NCI-H1417 treated with DMSO at 0.1 percent for 48 hours (cell line): ENCODE measurements around the gene ULK2.

Source experiments
- DNase-seq: peaks from one replicate; lab custom pipeline; 2025; lab: John Stamatoyannopoulos, UW

ULK2 gene

DNA sequence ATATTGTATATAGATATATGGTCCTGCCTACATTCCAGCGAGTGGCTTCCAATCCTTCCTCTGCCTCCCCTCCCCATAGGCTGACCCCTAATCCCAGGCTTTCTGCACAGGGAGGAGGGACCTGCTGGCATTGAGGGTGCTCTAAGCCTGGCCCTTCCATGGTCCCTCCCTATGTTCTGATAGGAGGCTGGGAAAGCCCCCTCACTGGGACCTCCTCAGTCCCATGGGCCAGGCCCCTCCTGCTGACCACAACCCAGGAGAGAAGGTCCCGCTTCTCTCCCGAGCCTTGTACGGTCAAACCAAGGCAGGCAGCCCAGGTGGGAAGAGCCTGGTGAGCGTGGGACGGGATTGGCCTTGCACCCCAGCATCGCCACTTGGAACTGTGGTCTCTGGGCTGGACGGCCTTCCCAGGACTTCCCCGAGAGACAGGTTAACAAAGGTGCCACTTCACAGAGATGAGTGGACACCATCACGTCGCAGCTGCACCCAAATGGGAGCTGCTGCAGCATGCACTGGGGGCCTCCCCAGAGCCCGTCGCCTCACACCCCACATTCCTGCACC, 120.5 kb downstream of the ULK2 start:
- DNase-seq = no peak

DNA sequence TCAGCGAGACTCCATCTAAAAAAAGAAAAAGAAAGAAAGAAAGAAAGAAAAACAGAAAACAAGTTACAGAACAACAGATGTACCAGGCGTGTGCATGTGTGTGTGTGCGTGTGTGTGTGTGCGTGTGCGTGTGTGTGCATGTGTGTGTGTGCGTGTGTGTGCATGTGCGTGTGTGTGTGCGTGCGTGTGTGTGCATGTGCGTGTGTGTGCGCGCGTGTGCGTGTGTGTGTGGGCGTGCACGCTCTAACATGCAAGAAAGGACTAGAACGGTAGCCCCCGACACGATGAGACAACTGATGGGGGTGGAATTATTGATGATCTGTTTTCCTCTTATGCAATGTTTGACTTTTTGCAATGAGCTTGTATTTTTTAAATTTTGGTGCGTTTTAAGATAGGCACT, 121.2 kb downstream of the ULK2 start:
- DNase-seq = no peak

DNA sequence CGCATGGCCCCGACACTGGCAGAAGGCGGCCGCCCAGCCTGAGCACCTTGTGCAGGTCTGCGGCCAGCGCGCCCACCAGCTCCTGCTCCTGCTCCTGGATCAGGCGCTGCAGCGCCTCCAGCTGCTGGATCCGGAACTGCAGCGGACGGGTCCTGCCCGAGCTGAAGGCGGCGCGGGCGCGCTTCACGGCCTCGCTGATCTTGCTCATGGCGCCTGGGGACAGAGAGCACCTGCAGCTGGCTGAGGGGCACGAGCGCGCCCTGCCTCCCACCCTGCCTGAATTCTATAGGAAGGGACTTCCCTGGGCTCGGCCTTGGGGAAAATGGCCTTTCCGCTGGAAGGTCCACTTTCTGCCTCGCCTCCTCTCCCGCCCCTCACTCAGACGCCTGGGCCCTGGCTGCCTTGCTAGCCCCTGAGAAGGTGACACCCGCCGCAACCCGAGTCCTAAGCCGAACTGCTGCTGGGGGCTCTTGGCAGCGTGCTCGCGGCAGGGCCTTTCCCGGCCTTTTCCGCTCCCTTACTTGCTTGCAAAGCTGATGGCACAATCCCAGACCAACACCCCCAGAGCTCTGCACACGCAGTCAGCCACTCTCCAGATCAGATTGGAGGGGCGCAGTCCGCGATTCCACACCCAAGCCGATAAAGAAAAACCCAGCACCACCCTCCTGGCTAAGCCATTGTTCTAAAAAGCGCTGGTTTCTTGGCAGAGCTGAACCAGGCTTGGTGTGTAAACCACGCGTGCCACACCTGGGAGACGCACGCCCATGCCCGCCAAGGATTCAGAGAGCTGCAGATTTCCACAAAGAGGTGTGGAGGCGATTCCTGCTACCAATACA, 122.6 kb downstream of the ULK2 start:
- DNase-seq = no peak

DNA sequence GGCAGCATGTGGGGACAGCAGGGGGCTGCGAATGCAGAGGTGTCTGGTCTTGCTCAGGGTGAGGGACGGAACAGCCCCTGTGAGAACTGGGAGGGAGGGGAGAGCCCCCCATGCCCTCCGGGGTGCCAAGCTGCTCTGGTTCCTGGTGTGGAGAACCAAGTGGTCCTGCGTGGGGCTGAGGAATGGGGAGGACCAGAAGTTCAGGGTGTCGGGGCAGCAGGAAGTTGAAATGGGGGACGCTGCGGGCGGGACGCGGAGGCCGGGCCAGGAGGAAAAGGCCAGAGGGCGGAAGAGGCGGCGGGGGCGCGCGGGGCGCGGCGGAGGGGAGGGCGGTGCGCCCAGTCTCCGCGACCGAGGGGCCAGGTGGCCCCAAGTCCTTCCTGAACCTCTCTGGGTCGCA, 123.2 kb downstream of the ULK2 start:
- no peak for DNase-seq

DNA sequence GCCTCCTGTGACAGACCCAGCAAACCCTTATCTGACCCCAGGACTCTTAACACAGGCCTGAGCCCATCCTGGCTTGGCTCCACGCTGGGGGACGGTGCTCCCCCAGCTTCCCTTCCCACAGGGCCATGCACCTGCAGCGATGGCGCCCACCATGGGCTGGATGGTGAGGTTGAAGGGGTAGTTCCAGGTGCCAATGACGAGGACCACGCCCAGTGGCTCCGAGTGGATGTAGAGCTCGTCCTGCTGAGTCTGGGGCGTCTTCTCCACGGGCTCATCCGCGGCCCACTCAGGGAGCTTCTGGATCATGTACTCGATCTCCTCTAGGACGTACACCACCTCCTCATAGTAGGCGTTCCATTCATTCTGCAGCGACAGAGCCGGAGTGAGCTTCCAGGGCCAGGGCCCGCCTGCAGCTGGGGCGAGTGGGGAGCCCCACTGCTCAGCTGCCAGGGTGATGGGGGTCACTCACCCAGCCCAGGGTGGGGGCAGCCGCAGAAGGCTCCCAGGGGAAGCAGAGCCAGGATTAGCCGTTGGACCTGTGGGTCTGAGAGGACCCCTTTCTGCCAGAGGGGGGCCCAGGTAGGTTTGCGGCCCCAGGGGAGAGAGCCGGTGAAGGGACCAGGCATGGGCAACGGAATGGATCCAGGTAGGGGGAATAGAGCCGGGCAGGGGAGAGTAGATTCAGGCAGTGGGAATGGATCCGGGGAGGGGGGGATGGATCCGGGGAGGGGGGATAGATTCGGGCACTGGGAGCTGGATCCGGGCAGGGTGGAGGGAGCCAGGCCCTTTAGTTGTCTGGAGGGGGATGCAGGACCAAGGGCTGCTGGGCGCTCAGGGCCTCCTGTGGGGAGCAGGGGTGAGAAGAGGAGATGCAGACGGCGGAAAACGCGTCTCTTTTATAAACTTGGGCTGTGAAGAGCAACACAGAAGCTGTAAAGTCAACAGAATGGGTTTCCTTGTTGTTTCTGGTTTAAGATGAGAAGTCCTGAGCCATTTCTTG, 124.3 kb downstream of the ULK2 start:
- DNase-seq = no peak

DNA sequence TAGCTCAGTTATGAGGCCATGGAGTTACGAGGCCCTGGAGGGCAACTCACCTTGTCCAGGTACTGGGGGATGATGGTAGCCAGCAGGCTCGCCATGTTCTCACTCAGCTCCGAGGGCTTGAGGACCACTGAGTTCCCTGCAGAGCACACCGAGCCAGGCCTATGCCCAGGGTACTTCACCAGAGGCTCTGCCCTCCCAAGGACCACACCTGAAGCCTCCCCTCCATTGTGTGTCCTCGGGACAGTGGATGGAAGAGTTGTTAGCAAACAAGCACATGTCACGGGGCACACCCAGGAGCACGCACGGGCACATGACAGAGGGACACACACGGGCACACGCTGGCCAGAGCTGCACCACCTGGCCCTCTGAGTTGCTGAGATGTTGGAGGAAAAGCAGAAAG, 125.2 kb downstream of the ULK2 start:
- no peak for DNase-seq

DNA sequence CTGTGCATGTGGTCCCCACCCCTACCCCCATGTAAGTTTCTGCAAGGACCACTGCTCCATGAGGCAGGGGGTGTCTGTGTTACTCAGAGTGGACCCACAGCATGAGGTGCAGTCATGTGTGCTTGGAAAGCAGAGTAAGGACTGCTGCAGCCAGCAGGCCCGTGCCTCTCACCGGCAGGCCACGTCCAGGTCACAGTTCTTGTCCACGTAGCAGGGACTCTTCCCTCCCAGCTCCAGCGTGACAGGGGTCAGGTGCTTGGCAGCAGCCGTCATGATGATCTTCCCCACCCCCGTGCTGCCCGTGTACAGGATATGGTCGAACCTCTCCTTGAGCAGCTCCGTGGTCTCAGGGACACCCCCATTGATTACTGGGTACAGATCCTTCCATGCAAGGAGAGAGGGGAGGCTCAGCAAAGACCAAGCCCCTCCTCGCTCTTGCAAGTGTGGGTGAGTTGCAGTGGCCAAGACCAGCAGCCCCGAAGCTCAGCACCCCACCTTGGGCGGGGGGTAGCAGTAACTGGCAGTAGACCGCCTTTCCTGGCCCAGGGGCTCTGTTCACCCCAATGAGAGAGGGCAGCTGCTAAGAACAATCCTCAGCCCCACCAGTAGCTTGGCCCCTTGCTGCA, 125.8 kb downstream of the ULK2 start:
- DNase-seq = no peak

DNA sequence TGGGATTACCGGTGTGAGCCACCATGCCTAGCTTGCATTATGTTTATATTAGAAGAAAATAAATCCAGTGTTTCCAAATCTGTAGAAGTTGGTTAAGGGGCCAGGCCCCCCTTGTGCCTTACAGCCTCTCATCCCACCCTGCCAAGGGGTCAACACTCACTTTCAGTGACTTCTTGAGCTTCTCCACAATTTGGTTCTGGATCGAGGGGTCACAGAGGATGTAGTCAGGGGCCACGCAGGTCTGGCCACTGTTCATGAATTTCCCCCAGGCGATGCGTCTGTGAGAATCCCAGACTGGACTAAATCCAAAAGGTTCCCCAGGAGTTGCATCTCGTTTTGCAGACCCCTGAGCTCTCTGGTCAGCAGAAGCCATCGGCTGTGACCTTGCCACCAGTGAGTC, 126.8 kb downstream of the ULK2 start:
- no peak for DNase-seq

DNA sequence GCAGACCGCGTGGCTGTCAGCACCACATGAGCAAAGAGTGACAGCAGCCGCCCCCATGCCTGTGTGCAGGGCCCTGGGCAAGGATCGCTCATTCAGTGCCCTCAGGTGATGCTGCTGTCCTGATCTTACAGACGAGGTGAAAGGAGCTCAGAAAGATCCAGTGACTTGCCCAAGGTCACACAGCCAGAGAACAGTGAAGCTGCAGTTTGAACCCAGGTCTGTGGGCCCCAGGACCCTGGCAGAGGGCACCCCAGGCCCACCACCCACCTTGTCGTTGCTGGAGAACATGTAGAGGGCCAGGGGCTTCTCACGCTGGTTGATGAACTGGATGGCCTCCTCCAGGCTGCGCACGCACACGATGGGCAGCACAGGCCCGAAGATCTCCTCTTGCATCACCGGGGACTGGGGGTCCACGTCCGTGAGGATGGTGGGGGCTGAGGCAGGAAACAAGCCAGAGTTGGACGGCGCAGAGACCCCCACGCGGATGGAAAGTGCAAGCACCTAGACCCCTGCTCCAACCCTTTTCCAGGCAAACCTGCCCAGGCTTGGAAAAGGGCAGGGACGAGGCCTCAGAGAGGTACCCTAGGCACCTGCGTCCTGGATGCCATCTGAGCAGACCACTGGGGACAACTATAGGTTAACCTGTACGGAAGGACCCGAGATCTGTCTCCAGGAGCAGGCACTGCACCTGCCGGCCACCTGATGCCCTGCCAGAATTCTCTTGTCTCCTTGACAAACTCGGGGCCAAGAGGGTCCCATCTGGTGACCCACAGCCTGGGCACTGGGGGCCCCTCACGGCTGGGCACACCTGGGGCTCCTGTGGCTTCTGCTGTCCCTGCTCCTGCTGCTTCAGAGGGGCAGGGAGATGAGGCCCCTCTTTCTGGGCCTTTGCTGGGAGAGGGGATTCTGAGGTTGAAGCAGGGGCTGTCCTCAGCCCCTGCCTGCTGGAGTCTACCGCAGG, 128.2 kb downstream of the ULK2 start:
- no peak for DNase-seq

DNA sequence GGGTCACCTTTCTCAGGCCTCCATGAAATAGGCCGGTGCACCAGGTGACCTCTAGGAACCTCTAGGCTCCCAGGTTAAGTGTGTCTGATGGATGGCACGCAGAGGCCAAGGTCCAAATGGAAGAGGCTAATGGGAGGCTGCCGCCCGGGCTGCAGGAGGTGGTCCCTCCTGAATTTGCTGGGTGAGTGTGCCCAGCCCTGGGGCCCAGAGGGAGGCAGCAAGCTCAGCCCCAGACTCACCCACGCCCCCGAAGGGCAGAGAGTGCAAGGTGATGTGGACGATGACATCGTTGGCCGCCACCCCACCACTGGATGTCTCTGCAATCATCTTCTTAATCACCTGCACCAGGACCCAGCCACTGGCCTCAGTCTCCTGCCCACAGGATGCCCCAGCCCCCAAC, 129.0 kb downstream of the ULK2 start:
- DNase-seq = no peak

DNA sequence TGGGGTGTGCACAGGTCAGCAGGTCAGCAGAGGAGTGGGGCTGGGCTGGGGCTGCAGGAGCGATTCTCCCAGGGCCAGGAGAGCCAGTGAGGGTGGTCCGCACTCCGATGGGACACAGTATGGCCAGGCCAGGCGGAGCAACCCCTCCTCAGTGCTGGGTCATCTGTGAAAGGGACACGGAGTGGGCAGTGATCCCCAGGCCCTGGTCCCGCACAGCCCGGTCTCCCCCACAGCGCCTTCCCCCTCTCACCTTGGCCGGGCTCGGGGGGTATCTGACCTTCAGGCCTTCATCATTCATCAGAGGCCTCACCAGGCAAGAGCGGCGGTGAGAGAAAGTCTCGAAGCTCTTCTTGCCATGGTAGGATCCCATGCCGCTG, 129.7 kb downstream of the ULK2 start:
- no peak for DNase-seq

DNA sequence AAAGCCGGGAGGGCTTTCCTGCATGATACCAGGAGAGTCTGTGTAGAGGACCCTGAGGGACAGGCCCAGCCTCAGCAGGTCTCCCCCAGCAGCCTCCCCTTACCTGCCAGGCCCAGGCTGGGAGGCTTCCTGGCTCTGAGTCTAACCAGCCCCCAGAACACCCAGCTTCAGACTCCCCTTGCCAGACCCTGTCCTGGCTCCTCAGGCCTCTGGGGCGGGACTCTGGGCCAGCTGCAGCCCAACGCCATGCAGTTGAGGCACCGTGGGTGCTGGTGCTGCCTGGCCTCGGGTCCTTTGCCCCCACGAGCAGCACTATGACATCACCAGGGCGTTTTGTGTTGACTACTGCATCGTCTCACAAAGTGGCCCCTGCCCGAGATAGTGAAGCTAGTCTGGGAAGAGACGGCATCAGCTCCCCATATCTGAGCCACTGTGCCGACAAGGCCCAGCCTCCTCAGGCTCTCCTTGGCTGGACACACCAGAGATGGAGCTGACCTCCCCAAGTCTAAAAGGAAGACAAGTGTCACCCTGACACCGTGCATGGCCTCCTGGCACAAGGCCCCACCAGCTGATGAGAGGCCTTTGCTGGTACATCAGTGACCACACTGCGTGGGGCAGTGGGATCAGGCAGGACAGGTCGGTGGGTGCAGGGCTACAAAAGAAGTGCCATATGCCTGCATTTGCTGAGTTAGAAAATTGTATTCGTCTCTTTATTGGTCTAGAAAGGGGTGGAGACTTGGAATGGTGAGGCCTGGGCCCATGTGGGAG, 130.2 kb downstream of the ULK2 start:
- no peak for DNase-seq

DNA sequence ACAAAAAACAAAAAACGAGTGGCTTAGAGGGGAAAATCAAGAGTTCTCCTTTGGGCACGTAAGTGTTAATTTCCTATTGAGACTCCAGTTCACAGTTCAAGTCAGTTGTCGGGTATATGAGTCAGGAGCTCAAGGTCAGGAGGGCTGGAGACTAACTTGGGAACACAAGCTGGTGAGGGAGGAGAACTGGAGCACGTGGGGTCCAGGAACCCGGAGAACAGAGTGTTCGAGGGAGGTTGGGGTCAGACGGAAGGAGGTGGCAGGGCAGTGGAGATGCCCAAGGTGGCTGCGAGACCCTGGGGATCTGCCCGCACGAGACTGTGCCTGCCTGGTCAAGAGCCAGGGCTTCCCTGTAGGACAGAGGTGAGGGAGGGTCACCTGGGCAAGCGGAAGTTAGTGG, 131.7 kb downstream of the ULK2 start:
- DNase-seq = no peak

DNA sequence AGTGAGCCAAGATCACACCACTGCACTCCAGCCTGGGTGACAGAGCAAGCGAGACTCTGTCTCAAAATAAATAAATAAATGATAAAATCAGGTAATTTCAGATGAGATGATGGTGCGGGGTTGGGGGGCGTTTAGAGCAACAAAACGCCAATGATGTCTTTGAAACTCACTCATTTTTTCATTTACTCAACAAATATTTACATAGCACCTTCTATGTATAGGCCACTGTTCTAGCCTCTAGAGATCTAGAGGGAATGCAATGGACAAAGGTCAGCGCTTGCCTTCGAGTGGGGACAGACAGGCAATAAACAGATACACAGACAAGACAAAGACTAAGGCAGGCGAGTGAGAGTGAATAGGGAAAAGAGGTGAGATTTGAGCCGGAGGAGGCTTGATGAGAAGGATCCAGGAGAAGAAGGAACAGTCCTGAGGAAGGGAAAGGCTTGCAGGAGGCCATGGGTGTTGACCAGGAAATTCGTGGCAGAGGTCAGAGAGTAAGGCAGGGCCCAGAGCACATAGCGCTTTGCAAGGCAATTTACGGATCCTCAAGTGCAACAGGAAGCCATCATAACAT, 133.7 kb downstream of the ULK2 start:
- DNase-seq = no peak

DNA sequence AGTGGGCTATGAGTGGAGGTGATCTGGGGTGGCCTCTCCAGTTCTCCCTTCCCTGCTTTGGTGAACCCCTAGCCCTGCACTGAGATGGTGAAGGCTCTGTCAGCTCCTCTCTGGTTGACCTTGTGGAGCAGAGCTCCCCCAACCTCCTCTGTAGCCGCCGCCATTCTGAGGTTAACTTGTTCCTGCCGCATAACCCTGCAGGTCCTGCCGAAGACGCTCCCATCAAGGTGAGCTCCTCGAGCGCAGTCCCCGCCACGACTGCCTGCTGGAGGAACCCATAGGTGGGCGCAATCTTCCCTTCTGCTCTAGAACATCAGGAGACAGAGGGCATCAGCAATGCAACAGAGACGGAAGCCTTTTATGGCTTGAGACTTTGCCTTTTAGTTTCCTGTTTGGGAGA, 136.1 kb downstream of the ULK2 start:
- no peak for DNase-seq

DNA sequence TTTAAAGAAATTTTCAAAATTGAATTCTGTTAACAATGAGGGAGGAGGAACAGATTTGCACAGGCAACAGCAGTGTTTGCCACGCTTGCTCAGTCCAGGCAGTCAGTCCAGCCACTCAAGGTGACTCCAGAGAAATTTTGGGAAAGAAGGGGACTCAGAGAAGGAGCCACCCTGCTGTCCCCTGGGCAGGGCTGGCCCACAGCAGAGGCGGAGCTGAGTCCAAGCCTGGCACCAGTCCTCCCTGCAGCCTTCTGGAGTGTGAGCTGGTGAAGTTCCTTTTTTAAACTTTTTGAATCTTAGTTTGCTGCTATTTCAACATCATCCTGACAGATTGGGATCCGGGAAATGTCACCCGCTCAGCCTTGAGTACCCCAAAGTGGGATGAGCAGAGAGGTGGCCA, 136.9 kb downstream of the ULK2 start:
- no peak for DNase-seq

DNA sequence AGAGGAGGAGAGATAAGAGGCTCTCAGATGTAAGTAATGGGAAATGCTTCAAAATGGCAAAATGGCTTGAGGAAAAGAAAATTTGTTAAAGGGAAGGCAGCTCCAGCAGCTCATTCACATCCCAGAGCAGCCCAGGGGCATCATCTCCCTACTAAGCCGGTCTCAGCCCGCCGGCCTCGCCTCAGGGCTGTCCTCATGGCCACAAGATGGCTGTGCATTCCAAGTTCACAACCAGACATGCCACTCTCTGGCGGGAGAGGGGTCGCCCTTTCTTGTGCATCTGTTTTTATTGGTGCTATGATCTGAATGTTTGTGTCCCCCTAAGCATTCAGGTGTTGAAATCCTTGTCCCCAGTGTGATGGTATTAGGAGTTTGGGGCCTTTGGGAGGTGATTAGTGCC, 137.8 kb downstream of the ULK2 start:
- no peak for DNase-seq

DNA sequence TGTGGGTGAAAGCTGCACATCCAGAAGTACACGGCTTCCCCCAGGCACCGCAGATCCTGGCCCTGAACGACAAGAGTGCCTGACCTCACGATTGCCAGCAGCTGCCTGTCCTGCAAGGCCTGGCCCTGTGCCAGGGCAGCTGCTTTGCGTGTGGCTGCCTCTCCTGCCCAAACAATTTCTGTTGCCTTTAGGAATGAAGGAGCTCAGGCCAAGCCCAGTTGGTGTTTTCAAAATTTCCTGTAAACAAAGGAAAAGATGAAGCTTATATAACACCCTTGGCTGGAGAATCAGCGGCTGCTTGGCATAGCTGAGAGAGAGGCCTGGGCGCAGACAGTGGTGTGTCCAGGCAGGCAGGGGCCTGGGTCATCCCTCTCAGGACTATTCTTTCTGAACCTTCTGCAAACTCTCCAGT, 139.6 kb downstream of the ULK2 start:
- no peak for DNase-seq

DNA sequence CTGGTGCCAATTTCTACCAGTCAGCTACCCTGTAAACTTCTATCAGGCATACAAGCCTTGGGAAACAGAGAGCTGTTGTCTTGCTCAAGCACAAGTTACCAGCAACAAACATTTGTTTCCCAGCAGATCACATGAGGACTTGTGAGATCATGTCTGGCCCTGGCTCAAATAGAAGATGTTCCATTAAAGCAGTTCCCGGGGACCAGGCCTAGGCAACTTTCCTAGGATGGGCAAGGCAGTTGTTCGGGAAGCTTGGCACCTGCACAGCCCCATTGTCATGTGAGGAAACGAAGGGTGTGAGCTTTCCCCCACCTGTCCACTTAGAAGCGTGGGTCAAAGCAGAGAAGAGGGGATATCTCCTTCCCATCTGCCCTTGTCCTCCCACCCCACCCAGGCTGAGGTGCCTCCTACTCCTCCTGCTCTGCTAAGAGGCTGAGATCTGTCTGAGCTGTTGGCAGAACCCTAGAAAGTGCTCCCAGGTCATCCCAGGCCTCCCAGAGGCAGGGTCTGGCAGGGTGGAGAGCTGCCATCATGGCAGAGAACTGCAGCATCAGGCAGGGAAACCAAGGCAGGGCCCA, 140.1 kb downstream of the ULK2 start:
- no peak for DNase-seq
